ENCODE data around the gene THADA.

THADA gene

GRCh38 chr2:43407935-43408334 lies 187.9 kb downstream of the THADA start:
- Histone ChIP-seq H3K27me3 (ENCODE audit: insufficient read depth, low read length, poor library complexity) (no peaks in the 10 kb centered on the region), H3K27ac (ENCODE audit: low read length) (no peak overlapping the region), H2AFZ (ENCODE audit: low read depth, low read length) (no peak overlapping the region), H3K9me3 (ENCODE audit: insufficient read depth, low read length, severe bottlenecking) (no peaks in the 10 kb centered on the region), H3K4me3 (ENCODE audit: low read depth in 1 of 2, low read length in 2 of 2) (no peak overlapping the region), H3K36me3 (ENCODE audit: insufficient read depth, low read length) (no peaks in the 10 kb centered on the region), H4K20me1 (ENCODE audit: insufficient read depth, low read length) (no peaks in the 10 kb centered on the region), H3K4me1 (ENCODE audit: insufficient read depth, low read length) (no peaks in the 10 kb centered on the region), H3K4me2 (ENCODE audit: insufficient read depth, low read length) (no peak overlapping the region), H3K79me2 (ENCODE audit: insufficient read depth, low read length) (no peaks in the 10 kb centered on the region), H3K9ac (ENCODE audit: low read depth, low read length) (no peak overlapping the region)
- no peak for TF ChIP-seq EZH2 (IDR thresholded peaks at IDR 0.05; ENCODE audit: borderline replicate concordance, low read depth, low read length, severe bottlenecking)
- TF ChIP-seq CTCF (IDR thresholded peaks at IDR 0.05; ENCODE audit: borderline replicate concordance, extremely low read depth, low read length, poor library complexity, severe bottlenecking) = no peak
- DNase-seq (no peak), ATAC-seq (ENCODE audit: insufficient read depth, low read depth) (no peak)

- no peaks in the 10 kb centered on the region for H3K27me3 ChIP-seq (ENCODE audit: insufficient read depth, low read length, poor library complexity)
- H3K9me3 ChIP-seq (ENCODE audit: insufficient read depth, low read length, severe bottlenecking) = no peaks in the 10 kb centered on the region
- H3K79me2 ChIP-seq (ENCODE audit: insufficient read depth, low read length) = no peaks in the 10 kb centered on the region
- no peak for ATAC-seq (ENCODE audit: insufficient read depth, low read depth)
- H4K20me1 ChIP-seq (ENCODE audit: insufficient read depth, low read length) = no peaks in the 10 kb centered on the region
- no peak overlapping the region for H3K4me2 ChIP-seq (ENCODE audit: insufficient read depth, low read length)
- DNase-seq = no peak
- H3K36me3 ChIP-seq (ENCODE audit: insufficient read depth, low read length) = no peaks in the 10 kb centered on the region
- no peak overlapping the region for H3K9ac ChIP-seq (ENCODE audit: low read depth, low read length)
- H3K27ac ChIP-seq (ENCODE audit: low read length) = no peak overlapping the region
- no peak overlapping the region for H2AFZ ChIP-seq (ENCODE audit: low read depth, low read length)
- TF ChIP-seq CTCF (IDR thresholded peaks at IDR 0.05; ENCODE audit: borderline replicate concordance, extremely low read depth, low read length, poor library complexity, severe bottlenecking) (no peak), EZH2 (IDR thresholded peaks at IDR 0.05; ENCODE audit: borderline replicate concordance, low read depth, low read length, severe bottlenecking) (no peak)
- H3K4me3 ChIP-seq (ENCODE audit: low read depth in 1 of 2, low read length in 2 of 2) = no peak overlapping the region
- no peaks in the 10 kb centered on the region for H3K4me1 ChIP-seq (ENCODE audit: insufficient read depth, low read length)
Observed at GRCh38 chr2:43406651-43407279, 189.1 kb downstream of the THADA start.

DNA sequence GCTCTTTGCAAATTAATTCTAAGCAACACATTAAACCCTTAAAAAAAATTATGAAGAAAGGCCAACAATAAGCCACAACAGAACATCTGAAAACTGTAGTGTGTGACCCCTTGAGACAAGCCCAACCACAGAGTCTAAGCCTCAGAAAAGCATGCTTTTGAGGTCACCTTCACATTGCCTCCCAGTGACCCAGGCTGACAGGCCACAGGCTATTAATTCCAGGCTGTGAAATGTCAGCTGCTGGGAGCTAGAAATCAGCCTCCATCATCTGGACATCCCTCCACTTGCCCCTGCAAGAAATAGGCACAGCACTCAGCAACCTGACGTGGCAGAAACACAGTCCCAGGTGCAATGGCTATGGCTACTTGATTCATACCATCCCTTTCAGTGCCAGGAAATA lies 190.0 kb downstream of the THADA start:
- ATAC-seq (ENCODE audit: insufficient read depth, low read depth) = no peak
- no peaks in the 10 kb centered on the region for H3K9me3 ChIP-seq (ENCODE audit: insufficient read depth, low read length, severe bottlenecking)
- H3K4me3 ChIP-seq (ENCODE audit: low read depth in 1 of 2, low read length in 2 of 2) = no peak overlapping the region
- H3K36me3 ChIP-seq (ENCODE audit: insufficient read depth, low read length) = no peaks in the 10 kb centered on the region
- no peak overlapping the region for H2AFZ ChIP-seq (ENCODE audit: low read depth, low read length)
- H4K20me1 ChIP-seq (ENCODE audit: insufficient read depth, low read length) = no peaks in the 10 kb centered on the region
- no peaks in the 10 kb centered on the region for H3K4me1 ChIP-seq (ENCODE audit: insufficient read depth, low read length)
- H3K4me2 ChIP-seq (ENCODE audit: insufficient read depth, low read length) = no peak overlapping the region
- H3K27me3 ChIP-seq (ENCODE audit: insufficient read depth, low read length, poor library complexity) = no peaks in the 10 kb centered on the region
- no peak overlapping the region for H3K27ac ChIP-seq (ENCODE audit: low read length)
- no peaks in the 10 kb centered on the region for H3K79me2 ChIP-seq (ENCODE audit: insufficient read depth, low read length)
- H3K9ac ChIP-seq (ENCODE audit: low read depth, low read length) = no peak overlapping the region
- TF ChIP-seq CTCF (IDR thresholded peaks at IDR 0.05; ENCODE audit: borderline replicate concordance, extremely low read depth, low read length, poor library complexity, severe bottlenecking) = no peak
- TF ChIP-seq EZH2 (IDR thresholded peaks at IDR 0.05; ENCODE audit: borderline replicate concordance, low read depth, low read length, severe bottlenecking) = no peak
- no peak for DNase-seq
